Measurements from ENCODE around the gene STK11.
A peak's percentile ranks its signal among the peaks of the same experiment; 100 is the strongest.
"Not testable (repeated sequence)": the region's sequence is repeated elsewhere in the genome, so short reads cannot be mapped to it uniquely, and the experiment has no call there.

The STK11 gene

GRCh38 chr19:1182727-1183126, 22.9 kb upstream of the STK11 start:
- H3K4me3 ChIP-seq (ENCODE audit: low read depth, low read length): no peak overlapping the region
- DNase-seq (ENCODE audit: low read depth): no peak
- no peak for TF ChIP-seq MAX (IDR thresholded peaks at IDR 0.05; ENCODE audit: low read depth, low read length)
- no peak for TF ChIP-seq CTCF (IDR thresholded peaks at IDR 0.05; ENCODE audit: low read depth, low read length)
- TF ChIP-seq MYC (IDR thresholded peaks at IDR 0.05; ENCODE audit: low read depth, low read length): no peak
- TF ChIP-seq POLR2A (IDR thresholded peaks at IDR 0.05; ENCODE audit: extremely low read depth, insufficient read length): no peak

- DNase-seq (ENCODE audit: low read depth): no peak
- H3K4me3 ChIP-seq (ENCODE audit: low read depth, low read length): no peak overlapping the region
- TF ChIP-seq MAX (IDR thresholded peaks at IDR 0.05; ENCODE audit: low read depth, low read length) (no peak), CTCF (IDR thresholded peaks at IDR 0.05; ENCODE audit: low read depth, low read length) (no peak), MYC (IDR thresholded peaks at IDR 0.05; ENCODE audit: low read depth, low read length) (no peak), POLR2A (IDR thresholded peaks at IDR 0.05; ENCODE audit: extremely low read depth, insufficient read length) (no peak)
Observed at GRCh38 chr19:1183543-1184172, 21.9 kb upstream of the STK11 start.

GRCh38 chr19:1189419-1189818, 16.2 kb upstream of the STK11 start:
- peak; percentile 41 for DNase-seq (ENCODE audit: low read depth)
- no peak overlapping the region for H3K4me3 ChIP-seq (ENCODE audit: low read depth, low read length)
- TF ChIP-seq POLR2A (IDR thresholded peaks at IDR 0.05; ENCODE audit: extremely low read depth, insufficient read length) (no peak), MAX (IDR thresholded peaks at IDR 0.05; ENCODE audit: low read depth, low read length) (no peak), CTCF (IDR thresholded peaks at IDR 0.05; ENCODE audit: low read depth, low read length) (no peak), MYC (IDR thresholded peaks at IDR 0.05; ENCODE audit: low read depth, low read length) (no peak)

GRCh38 chr19:1199531-1199930, 6.0 kb upstream of the STK11 start:
- H3K4me3 ChIP-seq (ENCODE audit: low read depth, low read length): no peak overlapping the region
- no peak for TF ChIP-seq MYC (IDR thresholded peaks at IDR 0.05; ENCODE audit: low read depth, low read length)
- no peak for TF ChIP-seq POLR2A (IDR thresholded peaks at IDR 0.05; ENCODE audit: extremely low read depth, insufficient read length)
- TF ChIP-seq MAX (IDR thresholded peaks at IDR 0.05; ENCODE audit: low read depth, low read length): no peak
- TF ChIP-seq CTCF (IDR thresholded peaks at IDR 0.05; ENCODE audit: low read depth, low read length): no peak
- DNase-seq (ENCODE audit: low read depth): no peak

GRCh38 chr19:1200614-1201013, 5.0 kb upstream of the STK11 start:
- not testable (repeated sequence) for H3K4me3 ChIP-seq (ENCODE audit: low read depth, low read length); DNase-seq (ENCODE audit: low read depth)

GRCh38 chr19:1206150-1206863, 729 bp downstream of the STK11 start:
- DNase-seq (ENCODE audit: low read depth): no peak
- TF ChIP-seq MAX (IDR thresholded peaks at IDR 0.05; ENCODE audit: low read depth, low read length) (no peak), POLR2A (IDR thresholded peaks at IDR 0.05; ENCODE audit: extremely low read depth, insufficient read length) (no peak), MYC (IDR thresholded peaks at IDR 0.05; ENCODE audit: low read depth, low read length) (no peak), CTCF (IDR thresholded peaks at IDR 0.05; ENCODE audit: low read depth, low read length) (no peak)
- H3K4me3 ChIP-seq (ENCODE audit: low read depth, low read length): peak overlapping the region; percentile 73

Measured in NB4 (cell line).